ENCODE results near the gene IL22RA2.

DNA sequence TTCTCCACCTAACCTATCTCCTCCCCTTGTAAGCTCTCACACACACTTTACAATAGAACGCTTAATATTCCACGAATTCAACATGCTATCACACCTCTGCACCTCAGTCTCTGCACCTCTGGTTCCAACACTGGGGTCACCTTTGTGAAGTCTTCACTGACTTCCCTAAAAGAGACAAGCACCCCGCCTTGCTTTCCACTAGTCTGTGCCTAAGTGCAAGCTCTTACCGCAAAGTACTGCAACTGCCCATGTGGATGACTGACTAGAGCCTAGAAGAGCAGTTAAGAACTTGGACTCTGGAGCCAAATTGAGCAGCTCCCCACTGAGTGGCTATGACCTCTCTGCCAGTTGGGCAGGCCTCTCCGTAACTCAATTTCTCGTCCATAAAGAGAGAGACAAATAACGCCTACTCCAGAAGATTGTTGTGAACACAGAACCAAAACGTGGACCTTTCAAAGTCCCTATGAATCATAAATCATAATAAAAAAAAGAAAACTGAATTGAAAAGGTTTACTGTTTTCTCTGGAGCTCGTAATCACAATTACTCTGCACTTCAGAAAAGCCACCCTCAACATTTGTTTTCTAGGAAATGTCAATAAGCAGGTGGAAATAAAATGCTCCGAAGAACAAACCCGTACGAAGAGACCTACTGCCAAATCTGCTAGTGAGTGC, 44.5 kb upstream of the IL22RA2 start:
- no peak for TF ChIP-seq POLR2A (IDR thresholded peaks at IDR 0.05)
- TF ChIP-seq, protein P1, sequence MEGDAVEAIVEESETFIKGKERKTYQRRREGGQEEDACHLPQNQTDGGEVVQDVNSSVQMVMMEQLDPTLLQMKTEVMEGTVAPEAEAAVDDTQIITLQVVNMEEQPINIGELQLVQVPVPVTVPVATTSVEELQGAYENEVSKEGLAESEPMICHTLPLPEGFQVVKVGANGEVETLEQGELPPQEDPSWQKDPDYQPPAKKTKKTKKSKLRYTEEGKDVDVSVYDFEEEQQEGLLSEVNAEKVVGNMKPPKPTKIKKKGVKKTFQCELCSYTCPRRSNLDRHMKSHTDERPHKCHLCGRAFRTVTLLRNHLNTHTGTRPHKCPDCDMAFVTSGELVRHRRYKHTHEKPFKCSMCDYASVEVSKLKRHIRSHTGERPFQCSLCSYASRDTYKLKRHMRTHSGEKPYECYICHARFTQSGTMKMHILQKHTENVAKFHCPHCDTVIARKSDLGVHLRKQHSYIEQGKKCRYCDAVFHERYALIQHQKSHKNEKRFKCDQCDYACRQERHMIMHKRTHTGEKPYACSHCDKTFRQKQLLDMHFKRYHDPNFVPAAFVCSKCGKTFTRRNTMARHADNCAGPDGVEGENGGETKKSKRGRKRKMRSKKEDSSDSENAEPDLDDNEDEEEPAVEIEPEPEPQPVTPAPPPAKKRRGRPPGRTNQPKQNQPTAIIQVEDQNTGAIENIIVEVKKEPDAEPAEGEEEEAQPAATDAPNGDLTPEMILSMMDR (IDR thresholded peaks at IDR 0.05), result no peak

Data from uterus (tissue), 2 donors.